ENCODE measurements around the gene DNAJC11.

DNA sequence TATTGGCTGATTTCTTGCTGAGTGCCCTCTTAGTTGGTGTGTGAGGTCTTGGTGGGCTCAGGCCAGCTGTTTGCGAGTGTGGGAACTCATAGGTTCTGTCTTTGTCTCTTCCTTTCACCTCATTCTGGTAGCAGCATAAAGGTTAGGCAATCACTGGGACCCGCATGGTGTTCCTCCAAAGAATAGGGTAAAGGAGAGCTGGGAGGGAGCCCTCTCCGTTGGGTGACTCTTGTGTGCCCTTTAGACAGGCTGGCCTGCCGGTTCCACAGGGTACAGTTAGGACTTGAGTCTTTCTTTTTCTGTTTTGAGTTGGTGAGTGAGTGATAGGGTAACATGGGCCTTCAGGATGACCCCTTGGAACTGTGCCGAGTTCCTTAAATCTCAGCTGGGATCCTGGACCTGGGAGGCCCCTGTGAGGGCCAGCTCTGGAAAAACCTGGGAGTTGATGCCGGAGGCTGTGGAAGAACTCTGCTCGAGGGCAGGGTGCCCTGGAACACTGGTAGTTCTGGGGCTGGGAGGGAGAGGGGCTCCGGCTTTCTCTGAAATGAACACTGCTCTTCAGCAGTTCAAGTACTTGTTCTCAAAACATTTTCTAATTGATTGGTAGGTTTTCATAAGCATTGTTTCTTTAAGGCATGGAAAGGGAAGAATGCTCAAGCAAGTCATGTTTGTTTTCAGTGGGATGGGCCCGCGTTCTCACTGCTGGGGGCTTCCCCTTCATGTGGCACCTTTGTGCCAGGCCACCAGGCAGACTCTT is 79.0 kb downstream of the DNAJC11 start:
- TF ChIP-seq, protein P1, sequence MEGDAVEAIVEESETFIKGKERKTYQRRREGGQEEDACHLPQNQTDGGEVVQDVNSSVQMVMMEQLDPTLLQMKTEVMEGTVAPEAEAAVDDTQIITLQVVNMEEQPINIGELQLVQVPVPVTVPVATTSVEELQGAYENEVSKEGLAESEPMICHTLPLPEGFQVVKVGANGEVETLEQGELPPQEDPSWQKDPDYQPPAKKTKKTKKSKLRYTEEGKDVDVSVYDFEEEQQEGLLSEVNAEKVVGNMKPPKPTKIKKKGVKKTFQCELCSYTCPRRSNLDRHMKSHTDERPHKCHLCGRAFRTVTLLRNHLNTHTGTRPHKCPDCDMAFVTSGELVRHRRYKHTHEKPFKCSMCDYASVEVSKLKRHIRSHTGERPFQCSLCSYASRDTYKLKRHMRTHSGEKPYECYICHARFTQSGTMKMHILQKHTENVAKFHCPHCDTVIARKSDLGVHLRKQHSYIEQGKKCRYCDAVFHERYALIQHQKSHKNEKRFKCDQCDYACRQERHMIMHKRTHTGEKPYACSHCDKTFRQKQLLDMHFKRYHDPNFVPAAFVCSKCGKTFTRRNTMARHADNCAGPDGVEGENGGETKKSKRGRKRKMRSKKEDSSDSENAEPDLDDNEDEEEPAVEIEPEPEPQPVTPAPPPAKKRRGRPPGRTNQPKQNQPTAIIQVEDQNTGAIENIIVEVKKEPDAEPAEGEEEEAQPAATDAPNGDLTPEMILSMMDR (IDR thresholded peaks at IDR 0.05), result no peak
- no peak for TF ChIP-seq EZH2 (IDR thresholded peaks at IDR 0.05)

Measured in neural progenitor cell (in vitro differentiated cells).